ENCODE results near the gene STXBP5.

- no peak for TF ChIP-seq CTCF (IDR thresholded peaks at IDR 0.05 in 4 of 5, conservative IDR thresholded peaks at IDR 0.05 in 1 of 5)
- TF ChIP-seq POLR2A (IDR thresholded peaks at IDR 0.05), result no peak
Observed at GRCh38 chr6:147204060-147204785, at the start of gene STXBP5.
